ENCODE data around the gene UBN1. TPM values are rescaled to one million over a fixed set of nuclear protein-coding genes. Genes with fewer than 3 reads are reported as not detected.
A peak's percentile ranks its signal among the peaks of the same experiment; 100 is the strongest.

UBN1 gene
- total and polyA plus RNA-seq, 2 of the 13 experiments (the other 11 are each of a cell fraction or from before 2014, with no cell fraction given) = 10.6 to 23.5 TPM

DNA sequence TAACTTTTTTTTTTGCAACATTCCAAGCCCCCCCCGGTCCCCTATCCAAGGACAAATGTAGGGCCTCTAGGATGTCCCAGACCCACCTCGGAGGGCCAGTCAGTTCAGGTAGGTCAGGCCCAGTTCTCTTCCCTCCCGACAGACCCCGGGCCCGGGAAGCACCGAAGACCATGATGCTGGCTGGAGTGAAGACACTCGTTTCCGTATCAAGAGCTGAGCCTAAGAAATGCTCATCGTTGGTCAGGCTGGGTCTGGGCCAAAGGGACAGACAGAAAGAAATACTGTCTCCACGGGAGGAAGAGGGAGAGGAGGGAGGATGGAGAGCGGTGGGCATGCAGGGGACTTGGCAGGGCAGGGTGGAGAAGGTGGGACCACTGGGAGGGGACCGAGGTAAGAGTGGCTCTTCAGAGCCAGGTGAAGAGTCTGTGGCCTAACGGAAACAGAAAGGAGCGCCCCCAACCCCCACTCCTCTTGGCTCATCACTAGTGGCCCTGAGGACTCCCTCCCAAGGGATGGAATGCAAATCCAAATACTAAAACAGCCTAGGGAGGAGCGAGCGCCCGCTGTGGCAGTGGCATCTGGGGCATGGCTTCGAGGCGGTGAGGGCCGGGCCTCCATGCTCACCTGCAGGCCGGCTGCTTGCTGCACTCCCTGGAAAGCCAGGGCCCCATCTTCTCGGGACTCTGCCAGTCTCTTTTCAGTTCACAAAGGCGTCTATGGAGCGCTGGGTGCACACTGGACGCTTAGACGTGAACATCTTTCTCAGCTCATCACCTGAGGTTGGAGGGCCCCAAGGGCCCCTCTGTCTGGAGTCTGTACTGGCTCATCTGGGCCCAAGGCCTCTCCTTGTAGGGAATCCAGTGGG, 43.2 kb upstream of the UBN1 start:
- CTCF ChIA-PET (ENCODE audit: low intra/inter-chr PET ratio, low total read pairs) = no interaction called here
- no peak for TF ChIP-seq SP2 (CRISPR knock-in tag; IDR thresholded peaks at IDR 0.05)
- TF ChIP-seq NCOA2 (CRISPR knock-in tag; IDR thresholded peaks at IDR 0.05) = no peak
- no peak for TF ChIP-seq NR3C1 (CRISPR knock-in tag; IDR thresholded peaks at IDR 0.05)
- no peak for TF ChIP-seq ISL2 (CRISPR knock-in tag; IDR thresholded peaks at IDR 0.05)
- no peak for TF ChIP-seq ZSCAN20 (CRISPR knock-in tag; IDR thresholded peaks at IDR 0.05; ENCODE audit: borderline replicate concordance)
- no peak for TF ChIP-seq CAMTA2 (CRISPR knock-in tag; IDR thresholded peaks at IDR 0.05; ENCODE audit: borderline replicate concordance)
- no peak for TF ChIP-seq THAP7 (CRISPR knock-in tag; IDR thresholded peaks at IDR 0.05)
- TF ChIP-seq ZNF784 (CRISPR knock-in tag; IDR thresholded peaks at IDR 0.05; ENCODE audit: borderline replicate concordance) = no peak
- no peak for TF ChIP-seq JDP2 (CRISPR knock-in tag; IDR thresholded peaks at IDR 0.05; ENCODE audit: borderline replicate concordance)
- TF ChIP-seq ZNF230 (CRISPR knock-in tag; IDR thresholded peaks at IDR 0.05) = no peak
- TF ChIP-seq IKZF1 (IDR thresholded peaks at IDR 0.05) = no peak
- no peak for TF ChIP-seq ZNF878 (CRISPR knock-in tag; IDR thresholded peaks at IDR 0.05)
- TF ChIP-seq MED8 (CRISPR knock-in tag; IDR thresholded peaks at IDR 0.05; ENCODE audit: insufficient replicate concordance) = no peak
- no peak for TF ChIP-seq ATRX (CRISPR knock-in tag; IDR thresholded peaks at IDR 0.05; ENCODE audit: borderline replicate concordance)
- no peak for TF ChIP-seq ZNF550 (CRISPR knock-in tag; IDR thresholded peaks at IDR 0.05; ENCODE audit: borderline replicate concordance)
- no peak for TF ChIP-seq TBL1XR1 (IDR thresholded peaks at IDR 0.05; ENCODE audit: borderline replicate concordance, low read length, partially characterized antibody)
- H3K79me2 ChIP-seq (ENCODE audit: insufficient read depth, low read length) = no peaks in the 10 kb centered on the region
- H3K36me3 ChIP-seq (replicated peaks in 1 of 2; ENCODE audit: control insufficient read depth in 1 of 2, insufficient read depth in 2 of 2, low read length in 2 of 2) = peaks cover 1 to 32% of the 10 kb centered on the region in 2 experiments; a peak in 3 of 5 replicates
- no peaks in the 10 kb centered on the region for H3K27me3 ChIP-seq (ENCODE audit: control insufficient read depth in 1 of 2, insufficient read depth in 2 of 2, low read length in 2 of 2)
- no peak overlapping the region for H3K27ac ChIP-seq (ENCODE audit: extremely low read length, insufficient read depth, low read length)
- no peak overlapping the region for H3K4me3 ChIP-seq (replicated peaks in 1 of 3; ENCODE audit: insufficient read depth in 1 of 3, low read depth in 2 of 3, low read length in 3 of 3)
- H3K4me2 ChIP-seq (ENCODE audit: low read depth, low read length) = no peak overlapping the region
- H3K4me1 ChIP-seq (ENCODE audit: insufficient read depth, low read length) = peaks cover 24% of the 10 kb centered on the region
- no peak overlapping the region for H3K9ac ChIP-seq (ENCODE audit: insufficient read depth, low read depth, low read length)
- ATAC-seq (no peak), DNase-seq (ENCODE audit: low spot score) (no peak), FAIRE-seq (no peak)
- WGBS (ENCODE audit: low lambda C conversion rate) = 95% methylated on average over 26 of the region's 26 CpGs
- in situ Hi-C loops (cut with HindIII; ENCODE audit: extremely low pct_ligation_motif_present, low pct_unique_long_range_greater_than_20kb) (no loop called here), intact Hi-C loops (cut with micrococcal nuclease; ENCODE audit: unreplicated experiment) (loop anchor here (2.0 to 5.0 kb wide), 2 partner anchors 37 to 72 kb away; partner anchors contain the start of genes ANKS3, DNAAF8 and ZNF500)
- no peaks in the 10 kb centered on the region for H4K20me1 ChIP-seq (ENCODE audit: insufficient read depth, low read length)
- BruUV-seq (replicated peaks) = TSS peak; percentile 60
- no peak overlapping the region for H2AFZ ChIP-seq (ENCODE audit: low read length)
- POLR2A ChIA-PET = no interaction called here
- no peaks in the 10 kb centered on the region for H3K9me3 ChIP-seq (ENCODE audit: low read length)

All from HepG2 (cell line).